ENCODE results near the gene PFN4. TPM values are rescaled to one million over a fixed set of nuclear protein-coding genes. Genes with fewer than 3 reads are reported as not detected.

The PFN4 gene
- total and polyA plus RNA-seq, 2 of the 4 experiments (the other 2 are of a cell fraction): 0.36 to 0.48 TPM

DNA sequence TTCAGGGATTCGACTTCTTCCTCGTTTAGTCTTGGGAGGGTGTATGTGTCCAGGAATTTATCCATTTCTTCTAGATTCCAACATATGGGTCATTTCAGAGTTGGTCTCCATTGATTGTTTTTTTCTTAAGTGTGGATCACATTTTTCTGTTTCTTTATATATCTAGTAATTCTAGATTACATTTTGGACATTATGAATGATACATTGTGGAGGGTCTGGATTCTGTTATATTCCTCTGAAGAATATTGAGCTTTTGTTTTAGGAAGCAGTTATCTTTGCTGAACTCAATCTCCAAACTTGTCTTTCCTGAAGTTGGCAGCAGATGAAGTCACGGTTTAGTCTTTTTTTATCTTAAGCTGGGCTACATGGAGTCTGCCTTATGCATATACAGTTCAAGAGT lies 9.4 kb upstream of the PFN4 start:
- Histone ChIP-seq H4K5ac (ENCODE audit: low read depth, low read length) (no peak overlapping the region), H3K56ac (ENCODE audit: extremely low read depth, insufficient read depth, low read length) (no peak overlapping the region), H3K4me1 (ENCODE audit: control insufficient read depth, insufficient read depth, low read length) (no peaks in the 10 kb centered on the region), H2BK15ac (ENCODE audit: low read depth, low read length) (no peak overlapping the region), H2AK5ac (ENCODE audit: low read depth, low read length) (no peak overlapping the region), H4K91ac (ENCODE audit: insufficient read depth, low read depth, low read length) (no peak overlapping the region), H4K20me1 (ENCODE audit: insufficient read depth, low read length) (no peaks in the 10 kb centered on the region), H3K27me3 (ENCODE audit: control insufficient read depth, insufficient read depth, low read length) (no peaks in the 10 kb centered on the region), H3K36me3 (ENCODE audit: control insufficient read depth, insufficient read depth, low read length) (no peaks in the 10 kb centered on the region), H3K9ac (ENCODE audit: low read depth, low read length) (no peak overlapping the region), H4K8ac (ENCODE audit: low read depth in 2 of 2, low read length in 2 of 2) (no peak overlapping the region), H3K9me1 (ENCODE audit: insufficient read depth, low read length) (no peaks in the 10 kb centered on the region), H3K9me3 (ENCODE audit: control insufficient read depth, insufficient read depth, low read length) (no peaks in the 10 kb centered on the region), H3K27ac (ENCODE audit: insufficient read depth, low read length) (no peak overlapping the region), H3K18ac (ENCODE audit: low read depth, low read length) (no peak overlapping the region), H3K4me2 (ENCODE audit: low read depth, low read length) (no peak overlapping the region), H3K79me1 (ENCODE audit: low read depth in 1 of 2, low read length in 2 of 2) (no peaks in the 10 kb centered on the region), H2AFZ (replicated peaks; ENCODE audit: low read length, poor library complexity) (no peak overlapping the region), H2BK20ac (ENCODE audit: low read depth, low read length) (no peak overlapping the region), H3K4me3 (ENCODE audit: insufficient read depth, low read depth, low read length) (no peak overlapping the region), H2BK120ac (ENCODE audit: low read depth, low read length) (no peak overlapping the region), H3K23ac (ENCODE audit: low read depth, low read length) (no peak overlapping the region), H2BK5ac (ENCODE audit: low read depth, low read length, poor library complexity, severe bottlenecking) (no peak overlapping the region), H3K14ac (replicated peaks; ENCODE audit: low read depth, low read length) (no peak overlapping the region), H2AK9ac (replicated peaks; ENCODE audit: low read depth, low read length, poor library complexity) (no peak overlapping the region), H3K4ac (ENCODE audit: low read depth, low read length) (no peak overlapping the region)
- in situ Hi-C loops (cut with MboI; ENCODE audit: low sequenced_read_pairs) (no loop called here), dilution Hi-C loops (cut with HindIII; ENCODE audit: low sequenced_read_pairs, unreplicated experiment) (no loop called here), intact Hi-C loops (cut with micrococcal nuclease) (no loop called here)
- POLR2A ChIA-PET (ENCODE audit: unreplicated experiment): no interaction called here
- TF ChIP-seq CEBPB (IDR thresholded peaks at IDR 0.05; ENCODE audit: low read depth, low read length) (no peak), SMC3 (IDR thresholded peaks at IDR 0.05; ENCODE audit: low read depth, low read length) (no peak)
- ATAC-seq (ENCODE audit: low read depth) (no peak), DNase-seq (no peak)
- CTCF ChIA-PET: no interaction called here
- no TSS peak for BruUV-seq (replicated peaks)
- no CpG with 5 or more reads among the region's 3 CpGs for WGBS, 2 experiments (ENCODE audit: extremely low coverage in 2 of 2, insufficient read length in 1 of 2)
